Fibroblast of lung (primary cell): ENCODE results near the gene LAMA5.

Experiments
- EZH2 ChIP-seq: IDR thresholded peaks from 2 replicates; pipeline ENCODE4 v1.5.1; 2012; ENCODE audit warnings: low read length, control low read depth, mild to moderate bottlenecking; ENCODE audit errors: missing control alignments
- TF ChIP-seq, protein P1 (sequence below), 2 donors: IDR thresholded peaks in 1 of 2; conservative IDR thresholded peaks in 1 of 2; 1 replicate in 1 of 2; 2 replicates in 1 of 2; pipeline ENCODE4 v1.5.1; 2011 to 2012; ENCODE audit warnings: low read length in 2 of 2, control low read depth in 1 of 2, inconsistent platforms in 1 of 2, low read depth in 1 of 2, mild to moderate bottlenecking in 1 of 2

DNA sequence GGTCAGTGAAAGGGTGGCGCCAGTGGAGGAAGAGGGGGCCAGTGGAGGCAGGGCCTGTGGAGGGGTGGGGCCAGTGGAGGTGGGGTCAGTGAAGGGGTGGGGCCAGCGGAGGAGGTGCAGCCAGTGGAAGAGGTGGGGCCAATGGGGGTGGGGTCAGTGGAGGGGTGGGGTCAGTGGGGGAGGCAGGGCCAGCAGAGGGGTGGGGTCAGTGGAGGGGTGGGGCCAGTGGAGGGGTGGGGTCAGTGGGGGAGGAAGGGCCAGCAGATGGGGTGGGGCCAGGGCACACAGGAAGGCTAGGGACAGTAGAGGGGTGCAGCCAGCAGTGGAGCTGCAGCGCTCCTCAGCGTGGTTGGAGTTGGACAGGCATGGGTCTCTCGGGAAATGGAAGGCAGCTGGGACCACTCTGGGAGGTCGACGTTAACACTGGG is 45.6 kb downstream of the LAMA5 start:
- TF ChIP-seq, protein P1, sequence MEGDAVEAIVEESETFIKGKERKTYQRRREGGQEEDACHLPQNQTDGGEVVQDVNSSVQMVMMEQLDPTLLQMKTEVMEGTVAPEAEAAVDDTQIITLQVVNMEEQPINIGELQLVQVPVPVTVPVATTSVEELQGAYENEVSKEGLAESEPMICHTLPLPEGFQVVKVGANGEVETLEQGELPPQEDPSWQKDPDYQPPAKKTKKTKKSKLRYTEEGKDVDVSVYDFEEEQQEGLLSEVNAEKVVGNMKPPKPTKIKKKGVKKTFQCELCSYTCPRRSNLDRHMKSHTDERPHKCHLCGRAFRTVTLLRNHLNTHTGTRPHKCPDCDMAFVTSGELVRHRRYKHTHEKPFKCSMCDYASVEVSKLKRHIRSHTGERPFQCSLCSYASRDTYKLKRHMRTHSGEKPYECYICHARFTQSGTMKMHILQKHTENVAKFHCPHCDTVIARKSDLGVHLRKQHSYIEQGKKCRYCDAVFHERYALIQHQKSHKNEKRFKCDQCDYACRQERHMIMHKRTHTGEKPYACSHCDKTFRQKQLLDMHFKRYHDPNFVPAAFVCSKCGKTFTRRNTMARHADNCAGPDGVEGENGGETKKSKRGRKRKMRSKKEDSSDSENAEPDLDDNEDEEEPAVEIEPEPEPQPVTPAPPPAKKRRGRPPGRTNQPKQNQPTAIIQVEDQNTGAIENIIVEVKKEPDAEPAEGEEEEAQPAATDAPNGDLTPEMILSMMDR (conservative IDR thresholded peaks at IDR 0.05 in 1 of 2, IDR thresholded peaks at IDR 0.05 in 1 of 2; ENCODE audit: low read depth in 1 of 2, low read length in 2 of 2) = no peak
- no peak for TF ChIP-seq EZH2
